GM19239 (cell line): ENCODE data around the gene FLRT1.

ENCODE experiments used
- DNase-seq: peaks from one replicate; pipeline ENCODE4 v3.0.0; 2011; ENCODE audit warnings: low spot score; ENCODE audit not compliant: insufficient read length
- FAIRE-seq: peaks from 2 replicates; lab custom pipeline; 2011; peaks lifted over from hg19 to GRCh38; lab: Jason Lieb, UNC

FLRT1 gene

DNA sequence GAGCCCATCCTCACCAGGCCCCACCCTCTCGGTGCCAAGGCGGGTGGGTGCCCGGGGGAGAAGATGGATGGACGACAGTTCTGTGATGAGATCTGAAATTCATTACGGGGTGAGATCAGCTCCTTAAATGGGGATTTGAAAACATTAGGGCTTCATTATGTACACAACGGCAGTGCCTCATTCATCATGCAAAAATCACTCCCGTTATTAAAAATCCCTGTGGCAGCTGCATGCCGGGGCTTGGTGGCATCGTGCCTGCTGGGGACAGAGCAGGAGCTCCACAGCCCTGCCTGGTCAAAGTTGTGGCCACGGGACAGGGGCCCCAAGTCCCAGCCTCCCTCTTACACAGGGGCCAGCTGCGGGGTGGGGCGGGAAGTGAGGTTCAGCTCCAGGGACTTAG lies 29.3 kb upstream of the FLRT1 start:
- FAIRE-seq (no peak), DNase-seq (no peak)

DNA sequence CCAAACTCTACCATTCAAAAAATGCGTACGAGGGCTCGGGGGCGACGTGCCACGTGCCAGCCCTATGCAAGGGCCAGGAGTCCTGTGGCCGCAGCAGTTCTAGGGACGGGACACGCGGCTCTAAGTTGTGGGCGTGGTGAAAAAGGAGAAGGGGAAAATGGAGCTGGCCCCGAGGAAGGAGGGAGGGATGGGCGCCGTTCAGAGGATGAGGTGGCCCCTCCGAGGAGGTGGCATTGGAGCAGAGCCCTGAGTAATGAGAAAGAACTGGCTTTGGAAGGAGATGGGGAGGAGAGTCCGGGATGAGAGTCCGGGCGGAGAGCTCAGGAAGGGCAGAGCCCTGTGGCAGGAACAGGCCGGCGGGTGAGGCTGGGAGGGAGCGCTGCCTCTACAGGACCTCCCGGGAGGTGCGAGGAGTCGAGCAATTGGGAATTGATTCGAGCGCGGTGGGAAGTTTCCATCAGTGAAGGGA lies 28.5 kb upstream of the FLRT1 start:
- FAIRE-seq (no peak), DNase-seq (no peak)

DNA sequence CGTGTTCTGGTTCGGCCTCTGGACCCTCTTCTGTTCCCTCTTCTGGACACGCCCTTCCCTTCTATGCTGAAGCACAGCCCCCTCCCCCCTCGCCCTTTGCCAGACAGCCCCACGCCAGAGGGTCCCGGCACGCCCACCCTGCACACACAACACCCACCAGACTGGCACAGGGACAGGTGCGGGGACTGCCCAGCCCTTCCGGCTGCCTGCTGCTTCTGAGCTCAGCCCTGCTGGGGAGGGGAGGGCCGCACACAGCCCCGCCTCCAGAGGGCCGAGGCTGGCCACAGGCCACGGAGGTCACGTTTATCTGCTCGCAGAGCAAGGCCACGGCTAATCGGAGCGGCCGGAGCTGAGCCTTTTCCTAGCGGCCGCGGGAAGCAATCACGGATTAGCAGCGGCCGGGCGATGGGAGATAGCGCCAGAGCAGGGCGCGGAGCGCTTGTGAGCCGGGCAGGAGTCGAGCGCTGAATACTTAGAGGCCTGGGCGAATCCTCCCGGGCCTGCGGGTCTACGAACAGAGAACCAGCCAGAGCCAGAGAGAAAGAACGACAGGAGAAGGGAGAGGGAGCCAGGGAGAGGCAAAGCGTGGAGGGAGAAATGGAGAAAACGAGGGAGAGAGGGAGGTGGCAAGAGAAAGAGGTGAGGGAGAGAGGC lies 28.0 kb upstream of the FLRT1 start:
- DNase-seq (no peak), FAIRE-seq (no peak)

- DNase-seq (no peak), FAIRE-seq (no peak)
Observed at GRCh38 chr11:64008283-64008913, 27.3 kb upstream of the FLRT1 start.

DNA sequence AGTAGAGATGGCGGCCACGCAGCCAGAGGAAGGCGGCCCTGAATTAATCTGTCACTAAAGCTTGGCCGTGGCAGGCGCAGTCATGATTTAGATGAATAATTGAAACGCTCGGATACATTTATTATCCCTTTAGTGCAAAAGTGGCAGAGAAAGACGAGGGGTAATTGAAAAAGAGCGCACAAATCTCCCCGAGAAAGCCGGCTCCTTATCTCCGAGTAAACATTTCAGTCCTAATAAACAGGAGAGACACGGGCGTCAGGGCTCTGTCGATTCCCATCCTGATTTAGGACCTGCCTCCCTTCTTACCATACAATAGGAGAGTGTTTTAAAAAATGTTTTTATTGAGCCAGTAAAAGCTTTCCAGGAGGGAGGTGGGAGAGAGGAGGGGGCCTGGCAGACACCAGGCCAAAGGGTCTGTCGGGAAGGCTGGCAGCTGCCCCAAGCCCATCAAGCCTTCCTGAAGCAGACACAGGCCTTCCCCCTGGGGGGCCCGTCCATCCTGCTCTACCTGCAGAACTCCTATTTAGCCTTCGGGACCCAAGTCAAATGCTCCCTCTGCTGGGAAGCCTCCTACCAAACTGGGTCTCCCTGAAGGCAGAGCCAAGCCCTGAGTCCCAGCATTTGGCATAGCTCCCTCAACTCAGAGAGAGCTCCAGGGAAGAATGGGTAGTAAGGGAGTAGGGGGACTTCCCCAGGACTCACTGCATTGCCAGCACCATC lies 26.7 kb upstream of the FLRT1 start:
- no peak for DNase-seq
- no peak for FAIRE-seq

DNA sequence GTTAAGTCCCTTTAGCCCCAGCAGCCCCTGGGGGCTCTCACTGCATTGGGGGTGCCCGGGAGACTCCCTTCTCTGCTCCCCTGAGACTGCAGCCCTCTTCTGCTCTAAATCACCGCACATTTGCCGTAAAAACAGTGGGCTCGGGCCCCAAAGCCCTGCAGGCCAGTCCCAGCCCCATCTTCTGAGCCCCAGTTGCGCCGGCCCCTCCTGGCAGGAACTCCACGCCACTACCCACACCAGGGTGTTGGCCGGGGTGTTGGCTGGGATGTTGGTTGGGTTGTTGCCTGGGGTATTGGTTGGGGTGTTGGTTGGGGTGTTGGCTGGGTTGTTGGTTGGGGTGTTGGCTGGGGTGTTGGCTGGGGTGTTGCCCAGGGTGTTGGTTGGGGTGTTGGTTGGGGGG lies 26.0 kb upstream of the FLRT1 start:
- FAIRE-seq = no peak
- DNase-seq = no peak

- FAIRE-seq = no peak
- no peak for DNase-seq
Observed at GRCh38 chr11:64010783-64011182, 24.9 kb upstream of the FLRT1 start.

- FAIRE-seq (no peak), DNase-seq (no peak)
Observed at GRCh38 chr11:64011371-64011770, 24.4 kb upstream of the FLRT1 start.

DNA sequence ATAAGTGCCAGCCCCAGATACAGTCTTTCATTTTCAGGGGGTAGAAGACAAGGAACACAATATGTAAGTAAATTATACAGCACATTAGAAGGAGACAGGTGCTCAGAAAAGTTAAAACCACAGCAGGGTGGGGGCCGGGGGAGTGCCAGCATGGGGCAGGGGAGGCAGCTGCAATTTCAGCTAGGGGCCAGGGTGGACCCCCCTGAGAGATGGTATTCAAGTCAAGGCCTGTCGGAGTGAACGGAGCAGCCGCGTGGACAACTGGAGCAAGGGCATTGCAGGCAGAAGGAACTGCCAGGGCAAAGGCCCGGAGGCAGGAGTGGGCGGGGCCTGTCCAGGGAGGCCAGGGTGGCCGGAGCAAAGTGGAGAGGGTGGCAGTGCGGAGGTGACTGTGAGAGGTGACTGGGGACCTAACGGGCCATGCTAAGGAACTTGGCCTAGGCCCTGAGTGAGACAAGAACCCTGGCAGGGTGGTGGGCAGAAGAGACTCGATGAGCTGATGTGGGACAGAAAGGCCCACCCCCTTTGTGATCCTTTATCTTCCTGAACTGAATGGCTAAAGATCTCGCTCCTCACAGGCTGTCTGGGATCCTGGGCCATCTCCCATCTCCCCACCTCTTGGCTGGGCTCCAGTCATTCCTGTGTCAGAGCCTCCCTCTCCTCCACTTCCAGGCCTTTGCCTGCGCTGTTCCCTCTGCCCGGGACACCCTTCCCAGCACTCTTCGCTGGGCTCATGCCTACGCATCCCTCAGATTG lies 22.4 kb upstream of the FLRT1 start:
- DNase-seq (no peak), FAIRE-seq (no peak)

DNA sequence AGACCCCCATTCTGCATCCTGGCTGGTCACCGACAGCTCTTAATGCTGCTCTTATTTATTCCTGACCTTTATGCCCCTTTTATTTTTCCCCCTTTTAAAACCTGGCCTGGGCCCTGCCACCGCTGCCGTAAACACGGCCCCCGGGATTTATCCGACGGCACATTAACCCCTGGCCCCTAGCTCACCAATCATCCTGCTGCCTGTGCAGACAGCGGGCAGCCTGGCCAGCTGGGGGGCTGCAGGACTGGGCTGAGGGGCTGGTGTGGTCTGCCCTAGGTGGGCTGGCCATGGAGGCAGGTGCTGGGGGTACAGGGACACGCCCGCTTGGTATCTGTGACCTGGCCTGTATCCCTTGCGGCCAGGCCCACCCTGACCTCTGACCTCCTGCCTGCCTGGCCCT lies 21.4 kb upstream of the FLRT1 start:
- no peak for FAIRE-seq
- DNase-seq = no peak

DNA sequence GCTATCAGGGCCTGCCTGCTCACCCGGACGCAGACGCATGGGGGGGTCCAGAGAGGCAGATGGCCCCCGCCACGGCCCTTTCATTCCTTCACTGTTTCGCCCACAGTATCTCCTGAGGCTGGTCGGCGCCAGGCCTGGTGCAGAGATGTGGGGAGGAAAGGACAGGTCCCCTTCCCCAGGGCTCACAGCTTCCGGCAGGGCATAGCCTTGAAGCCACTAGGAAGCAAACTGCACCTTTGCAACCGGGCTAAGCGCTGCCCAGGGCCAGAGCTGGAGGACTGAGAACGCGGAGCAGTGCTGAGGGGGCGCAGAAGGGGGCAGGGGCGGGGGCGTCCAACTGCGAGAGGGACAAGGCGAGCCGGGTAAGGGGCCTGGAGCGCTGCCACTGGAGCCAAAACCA lies 20.2 kb upstream of the FLRT1 start:
- DNase-seq (no peak), FAIRE-seq (no peak)

GRCh38 chr11:64015935-64016845 lies 19.5 kb upstream of the FLRT1 start:
- no peak for FAIRE-seq

DNA sequence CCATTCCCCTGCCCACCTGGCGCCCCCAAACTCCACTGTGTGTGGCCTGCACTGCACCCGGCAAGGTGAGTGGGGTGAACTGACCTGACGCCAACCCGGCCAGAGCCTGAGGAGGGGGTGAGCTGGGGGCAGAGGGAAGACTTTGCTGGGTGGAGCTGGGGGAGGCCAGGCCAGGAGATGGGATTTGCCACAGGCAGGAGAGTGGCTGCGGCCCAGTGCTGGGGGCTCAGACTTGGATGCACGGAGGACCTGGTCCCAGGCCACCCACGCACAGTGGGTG lies 17.8 kb upstream of the FLRT1 start:
- DNase-seq (no peak), FAIRE-seq (no peak)

More at GRCh38 chr11:64015935-64016845, 19.5 kb upstream of the FLRT1 start:
- no peak for DNase-seq

- FAIRE-seq (no peak), DNase-seq (no peak)
Observed at GRCh38 chr11:64018310-64018709, 17.4 kb upstream of the FLRT1 start.

GRCh38 chr11:64019106-64020037 lies 16.4 kb upstream of the FLRT1 start:
- FAIRE-seq = no peak
- DNase-seq = no peak

GRCh38 chr11:64020976-64021756 lies 14.6 kb upstream of the FLRT1 start:
- FAIRE-seq (no peak), DNase-seq (no peak)

GRCh38 chr11:64021757-64022093 lies 14.0 kb upstream of the FLRT1 start:
- FAIRE-seq = no peak
- no peak for DNase-seq

DNA sequence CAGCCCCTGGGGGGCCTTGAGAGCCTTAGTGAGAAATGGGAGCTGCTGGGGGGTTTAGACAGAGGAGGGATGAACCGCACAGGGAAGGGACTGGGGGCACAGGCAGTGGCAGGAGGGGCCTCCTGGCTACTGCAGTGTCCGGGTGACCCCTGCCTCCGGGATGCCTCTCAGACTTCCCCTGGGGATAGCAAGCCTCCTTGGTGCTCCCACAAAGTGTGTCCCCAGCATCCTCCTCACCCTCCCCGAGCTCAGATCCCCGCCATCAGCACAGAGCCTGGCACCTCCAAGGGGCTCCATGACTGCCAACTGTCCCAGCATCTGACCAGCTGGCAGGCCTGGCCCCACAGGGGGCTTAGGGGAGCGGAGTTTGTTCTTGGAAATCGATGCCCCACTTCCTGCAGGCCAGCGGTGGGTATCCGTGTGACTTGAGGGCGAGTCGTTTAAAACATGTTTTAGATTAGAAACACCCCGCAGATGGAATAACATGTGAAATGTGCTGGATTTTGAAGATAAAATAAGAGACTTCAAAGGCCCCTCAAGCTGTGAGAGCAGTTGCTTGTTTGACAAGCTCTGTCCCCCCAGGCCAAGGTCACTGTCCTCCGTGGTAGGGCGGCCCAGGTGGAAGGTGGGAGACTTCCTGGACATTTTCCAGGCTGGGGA lies 13.5 kb upstream of the FLRT1 start:
- no peak for FAIRE-seq
- no peak for DNase-seq
